Measurements from ENCODE around the gene TRMT2B.
"Not testable (repeated sequence)": the region's sequence is repeated elsewhere in the genome, so short reads cannot be mapped to it uniquely, and the experiment has no call there.

Gene TRMT2B

DNA sequence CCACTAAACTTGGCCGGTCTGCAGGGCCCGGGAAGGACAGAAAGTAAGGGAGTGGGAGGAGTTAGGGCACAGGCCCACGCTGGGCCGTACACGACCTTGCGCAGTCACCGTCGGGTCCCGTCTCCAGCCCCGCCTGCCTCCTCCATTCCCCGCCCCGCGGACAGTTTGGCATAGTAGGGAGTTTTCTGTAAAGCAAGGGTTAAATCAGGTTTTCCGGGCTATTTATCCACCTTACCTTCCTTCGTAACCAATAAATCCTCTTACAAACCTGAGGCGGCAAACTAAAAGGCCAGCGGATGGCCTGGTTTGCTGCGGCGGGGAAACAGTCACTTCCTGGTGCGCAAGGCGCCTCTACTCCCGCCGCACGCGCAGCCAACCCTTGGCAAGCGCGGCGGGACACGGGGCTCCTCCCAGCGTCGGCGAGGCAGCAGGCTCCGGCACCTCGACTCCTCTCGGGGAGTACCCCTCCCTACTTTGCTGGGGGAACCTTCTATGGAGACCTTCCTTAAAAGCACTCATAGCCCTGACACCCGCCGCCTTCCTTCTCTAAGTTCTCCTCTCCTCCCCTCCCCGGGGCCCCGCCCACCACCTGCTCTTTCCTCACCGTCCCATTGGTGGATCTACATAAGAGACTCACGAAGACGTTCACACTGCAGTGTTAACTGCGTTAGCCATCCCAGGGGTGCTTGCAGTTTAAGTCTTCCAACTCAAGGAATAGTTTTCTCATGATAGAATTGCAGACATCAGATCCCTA, at the start of gene TRMT2B:
TRMT2B (minus strand) TSS at position 563 of the 754 bp plus-strand sequence. CDS start 9,822 bp downstream, outside the sequence.
- peak; percentile 73 for DNase-seq

- DNase-seq, result peak; percentile 91
Measured at GRCh38 chrX:101097546-101098453, 45.9 kb upstream of the TRMT2B start, which contains the start of gene CENPI. Gene CENPI, plus strand, starts transcription at chrX:101098204. Its CDS starts 2,867 bp downstream, at chrX:101101071.

DNA sequence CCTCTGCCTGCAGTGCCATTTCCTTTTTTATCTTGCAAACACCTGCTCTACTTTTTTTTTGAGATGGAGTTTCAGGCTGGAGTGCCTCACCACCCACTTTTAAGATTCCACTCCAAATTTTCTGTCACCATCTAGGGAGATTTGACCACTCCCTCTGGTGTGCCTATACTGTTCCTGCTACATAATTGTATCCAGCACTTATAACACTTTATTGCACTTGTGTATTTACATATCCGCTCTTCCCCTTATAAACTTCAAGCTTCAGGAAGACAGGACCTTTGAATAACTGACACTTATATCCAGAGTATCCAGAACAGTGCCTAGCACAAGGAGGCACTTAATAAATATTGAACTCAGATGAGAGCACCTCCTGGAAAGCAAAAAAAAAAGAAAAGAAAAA, 39.9 kb upstream of the TRMT2B start:
- DNase-seq, result no peak

DNA sequence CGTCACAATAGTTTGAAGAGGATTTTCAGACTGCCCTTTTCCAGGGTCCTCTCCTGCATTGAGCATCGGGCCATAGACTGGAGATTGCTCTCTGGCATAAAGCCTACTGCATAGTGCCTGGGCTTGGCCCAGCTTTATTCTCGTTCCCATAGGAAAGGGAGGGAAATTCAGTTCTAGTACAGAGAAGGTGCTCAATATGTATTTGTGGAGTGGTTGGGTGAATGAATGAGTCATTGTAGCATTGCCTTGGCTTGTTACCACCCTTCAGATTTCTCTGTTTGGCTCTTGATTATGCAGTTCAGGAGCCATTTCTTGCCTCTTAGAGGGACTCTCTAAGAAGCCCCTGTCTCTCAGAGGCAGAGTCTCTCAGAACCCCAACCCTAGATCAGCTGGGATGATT, 29.3 kb upstream of the TRMT2B start:
- DNase-seq, result no peak

- no peak for DNase-seq
Measured at GRCh38 chrX:101080326-101081124, 28.6 kb upstream of the TRMT2B start.

- no peak for DNase-seq
Measured at GRCh38 chrX:101079736-101080270, 27.9 kb upstream of the TRMT2B start.

DNA sequence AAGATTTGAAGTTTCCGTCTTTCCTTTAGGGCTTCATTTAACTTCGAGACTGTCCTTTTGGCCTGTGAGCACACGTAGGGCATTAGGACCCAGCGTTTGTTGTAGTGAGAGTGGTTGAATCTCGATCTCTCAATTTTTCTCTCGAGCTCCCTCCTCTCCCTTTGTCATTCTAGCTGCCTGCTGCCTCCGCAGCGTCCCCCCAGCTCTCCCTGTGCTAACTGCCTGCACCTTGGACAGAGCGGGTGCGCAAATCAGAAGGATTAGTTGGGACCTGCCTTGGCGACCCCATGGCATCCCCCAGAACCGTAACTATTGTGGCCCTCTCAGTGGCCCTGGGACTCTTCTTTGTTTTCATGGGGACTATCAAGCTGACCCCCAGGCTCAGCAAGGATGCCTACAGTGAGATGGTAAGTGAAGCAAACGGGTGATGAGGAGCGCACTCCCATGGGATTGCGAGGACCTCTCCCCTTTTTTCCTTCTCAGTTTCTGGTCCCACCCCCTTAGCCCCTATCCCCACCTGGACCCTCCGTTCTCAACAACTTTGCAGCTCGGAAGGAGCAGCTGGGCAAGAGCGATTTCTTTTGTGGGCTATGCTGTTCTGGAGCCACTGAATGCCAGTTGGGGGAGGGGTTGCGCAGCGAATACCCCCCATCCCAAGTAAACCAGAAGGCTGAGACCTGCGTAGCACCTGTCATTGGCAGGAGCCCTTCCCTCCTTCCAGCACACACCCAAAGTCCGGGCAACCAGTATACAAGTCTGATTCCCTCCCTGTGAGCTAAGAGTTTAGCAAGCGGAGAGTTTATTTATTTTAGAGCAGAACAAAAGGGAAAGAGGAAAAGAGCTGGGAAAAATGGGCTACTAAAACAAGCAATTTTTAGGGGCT, 27.0 kb upstream of the TRMT2B start, which contains the start of gene TMEM35A:
TMEM35A (plus strand) TSS at position 164 of the 883 bp plus-strand sequence; CDS start at position 288, 124 bp downstream.
- DNase-seq, result peak; percentile 38

DNA sequence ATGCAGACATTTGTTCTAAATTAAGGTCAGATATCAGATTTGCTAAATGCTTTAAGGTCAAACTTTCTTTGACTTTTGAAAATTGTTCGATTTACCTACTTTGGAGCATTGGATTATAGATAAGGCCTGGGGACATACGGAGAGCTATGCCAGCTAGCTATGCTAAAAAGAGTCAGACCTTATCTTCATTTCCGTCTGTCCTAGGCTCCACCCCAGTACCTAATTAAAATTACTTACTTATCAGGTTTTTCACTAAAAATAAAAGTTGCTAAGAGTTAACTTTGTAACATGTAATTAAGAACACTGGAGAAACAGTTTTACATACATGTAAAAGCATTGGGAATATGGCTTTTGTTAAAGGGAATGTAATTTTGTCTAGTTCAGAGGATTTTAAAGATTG, 19.7 kb upstream of the TRMT2B start:
- DNase-seq, result no peak

DNA sequence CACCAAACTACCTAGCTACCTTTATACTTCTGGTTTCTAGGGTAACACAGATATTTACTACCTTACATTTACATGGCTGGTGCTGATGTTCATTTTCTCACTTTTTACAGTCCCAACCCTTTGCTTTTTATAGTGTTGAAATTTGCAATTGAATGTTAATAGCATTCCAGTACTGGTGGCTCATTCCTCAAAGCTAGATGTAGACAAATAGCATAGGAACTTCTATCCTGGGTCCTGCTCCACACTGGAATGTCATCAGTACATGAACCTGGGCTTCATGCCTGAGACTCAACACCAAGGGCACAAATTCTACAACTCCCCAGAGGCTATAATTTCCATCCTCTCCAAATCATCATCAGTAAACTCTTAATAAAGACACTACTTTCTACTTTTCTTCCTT, 10.3 kb upstream of the TRMT2B start:
- no peak for DNase-seq

GRCh38 chrX:101057093-101057714, 5.3 kb upstream of the TRMT2B start:
- DNase-seq, result no peak

GRCh38 chrX:101056551-101056950, 4.6 kb upstream of the TRMT2B start:
- DNase-seq, result not testable (repeated sequence)

DNA sequence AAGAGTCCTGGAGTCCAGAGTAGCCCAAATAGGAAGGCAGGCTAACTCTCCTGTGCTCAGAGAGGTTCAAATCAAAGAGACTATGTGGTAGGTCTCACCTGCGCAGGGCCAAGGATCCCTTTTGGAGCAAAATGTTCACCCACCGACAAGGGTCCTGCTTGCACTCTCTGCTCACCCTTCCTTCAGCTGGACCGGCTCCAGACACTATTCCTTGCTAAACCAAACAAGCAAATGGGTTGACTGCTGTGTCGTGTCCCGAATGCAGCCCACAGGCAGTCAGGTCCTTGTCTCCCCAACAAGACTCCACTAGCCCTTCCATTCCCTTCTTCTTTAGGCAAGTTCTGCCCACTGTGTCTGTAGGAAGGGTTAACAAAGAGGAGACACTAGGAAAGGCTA, 760 bp downstream of the TRMT2B start:
- no peak for DNase-seq

GRCh38 chrX:101040197-101040596, 11.7 kb downstream of the TRMT2B start:
- no peak for DNase-seq

GRCh38 chrX:101037231-101037630, 14.7 kb downstream of the TRMT2B start:
- DNase-seq, result no peak

DNA sequence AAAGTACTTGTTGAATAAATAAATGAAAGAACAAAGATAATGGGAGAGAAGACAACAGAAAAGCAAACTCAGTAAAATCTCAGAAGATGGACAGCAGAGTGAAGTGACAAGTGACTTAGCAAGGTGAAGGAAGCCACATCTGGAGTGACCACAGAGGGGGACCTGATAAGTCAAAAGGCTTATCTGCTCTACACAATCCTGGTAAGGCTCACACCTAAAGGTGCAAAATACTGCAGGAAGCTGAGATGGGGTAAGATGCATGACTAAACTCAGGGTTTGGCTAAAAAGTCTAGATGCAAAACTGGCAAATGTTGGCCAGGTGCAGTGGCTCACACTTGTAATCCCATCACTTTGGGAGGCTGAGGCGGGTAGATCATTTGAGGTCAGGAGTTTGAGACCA, 22.2 kb downstream of the TRMT2B start:
- no peak for DNase-seq

GRCh38 chrX:101028562-101028961, 23.3 kb downstream of the TRMT2B start:
- DNase-seq, result no peak

- DNase-seq, result no peak
Measured at GRCh38 chrX:101025126-101025525, 26.8 kb downstream of the TRMT2B start.

GRCh38 chrX:101022020-101022419, 29.9 kb downstream of the TRMT2B start:
- DNase-seq, result no peak

DNA sequence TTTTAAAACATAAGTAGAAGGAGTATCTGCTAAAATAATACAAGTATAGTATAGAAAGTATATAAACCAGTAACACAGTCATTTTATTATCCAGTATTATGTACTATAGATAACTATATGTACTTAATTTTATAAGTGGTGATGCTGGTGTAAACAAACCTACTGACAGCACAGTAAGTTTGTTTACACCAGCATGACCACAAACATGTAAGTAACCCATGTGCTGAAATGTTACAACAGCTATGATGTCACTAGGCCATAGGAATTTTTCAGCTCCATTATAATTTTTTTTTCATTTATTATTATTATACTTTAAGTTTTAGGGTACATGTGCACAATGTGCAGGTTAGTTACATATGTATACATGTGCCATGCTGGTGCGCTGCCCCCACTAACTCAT, 39.9 kb downstream of the TRMT2B start:
- not testable (repeated sequence) for DNase-seq

- DNase-seq, result no peak
Measured at GRCh38 chrX:101009090-101009489, 42.8 kb downstream of the TRMT2B start.

DNA sequence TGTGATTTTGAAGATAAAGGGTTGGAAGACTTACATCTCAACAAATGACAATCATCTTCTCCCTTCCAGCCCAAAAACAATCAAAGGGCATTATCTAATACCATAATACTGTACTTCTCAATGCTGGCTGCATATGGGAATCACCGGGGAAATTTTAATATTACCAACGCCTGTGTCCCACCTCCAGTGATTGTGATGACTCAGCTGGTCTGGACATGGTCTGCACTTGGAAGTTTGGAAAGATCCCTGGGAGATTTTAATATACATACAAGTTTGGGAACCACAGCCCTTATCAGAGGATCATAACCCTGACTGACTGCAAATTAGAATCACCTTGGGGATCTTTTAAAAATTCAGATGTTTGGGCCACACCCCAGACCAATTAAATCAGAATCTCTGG, 52.5 kb downstream of the TRMT2B start:
- DNase-seq, result no peak

Data from NCI-H1694 (cell line).